WTC11 (cell line): Measurements from ENCODE around the gene KHDRBS1. TPM values are rescaled to one million over a fixed set of nuclear protein-coding genes. Genes with fewer than 3 reads are reported as not detected.

Experiments
- ATAC-seq: fragments of 200-7000 bp; cut with Tn5 transposase; 2 replicates; pipeline ENCODE4 v1.10.0; 2021; ENCODE audit warnings: mild to moderate bottlenecking, moderate library complexity
- CTCF ChIA-PET: fragments of 300-600 bp; sonication (Branson Sonifier 250); formaldehyde crosslinking; loops from one replicate; lab custom pipeline; 2021; ENCODE audit warnings: antibody characterized with exemption; lab: Charles Lee
- POLR2A ChIA-PET: fragments of 350-600 bp; sonication (Branson Sonifier 250); formaldehyde crosslinking; loops from one replicate; lab custom pipeline; 2021; ENCODE audit warnings: antibody characterized with exemption; lab: Charles Lee
- DNase-seq: peaks from one replicate; pipeline ENCODE4 v3.0.0; 2021; ENCODE audit warnings: low spot score
- H3K27ac Mint-ChIP-seq: 2 replicates; pipeline ENCODE4 v1.8.0; 2021; ENCODE audit warnings: mixed read lengths
- H3K27me3 Mint-ChIP-seq: 2 replicates; pipeline ENCODE4 v1.8.0; 2021; ENCODE audit warnings: low read depth, mild to moderate bottlenecking, moderate library complexity, mixed read lengths
- H3K36me3 Mint-ChIP-seq: 2 replicates; pipeline ENCODE4 v1.8.0; 2021; ENCODE audit warnings: mixed read lengths
- H3K4me1 Mint-ChIP-seq: 2 replicates; pipeline ENCODE4 v1.8.0; 2022; ENCODE audit warnings: mixed read lengths
- H3K4me3 Mint-ChIP-seq: 2 replicates; pipeline ENCODE4 v1.8.0; 2021; ENCODE audit warnings: mild to moderate bottlenecking, moderate library complexity, mixed read lengths
- H3K9me3 Mint-ChIP-seq: 2 replicates; pipeline ENCODE4 v1.8.0; 2021; ENCODE audit warnings: mixed read lengths
- ARID4B ChIP-seq: sonication (generic); formaldehyde crosslinking; IDR thresholded peaks from 2 replicates; pipeline ENCODE4 v1.8.0; 2023; ENCODE audit warnings: missing genetic modification reagents, mild to moderate bottlenecking, borderline replicate concordance
- CREB1 ChIP-seq: sonication (generic); formaldehyde crosslinking; IDR thresholded peaks from 2 replicates; pipeline ENCODE4 v1.8.0; 2023; ENCODE audit warnings: mild to moderate bottlenecking, missing genetic modification reagents
- CREM ChIP-seq: sonication (generic); formaldehyde crosslinking; IDR thresholded peaks from 2 replicates; pipeline ENCODE4 v1.8.1; 2022; ENCODE audit warnings: mild to moderate bottlenecking, missing genetic modification reagents, moderate library complexity
- EMX1 ChIP-seq: fragments of 250-450 bp; sonication (Bioruptor Pico); IDR thresholded peaks from 2 replicates; pipeline ENCODE4 v1.8.0; 2021; ENCODE audit warnings: mild to moderate bottlenecking
- ERG ChIP-seq: fragments of 250-450 bp; sonication (Bioruptor Pico); IDR thresholded peaks from 2 replicates; pipeline ENCODE4 v1.8.0; 2021; ENCODE audit warnings: mild to moderate bottlenecking
- ESRRA ChIP-seq: sonication (generic); formaldehyde crosslinking; IDR thresholded peaks from 2 replicates; pipeline ENCODE4 v1.8.1; 2022; ENCODE audit warnings: mild to moderate bottlenecking, missing genetic modification reagents, borderline replicate concordance
- ETV6 ChIP-seq: sonication (generic); formaldehyde crosslinking; IDR thresholded peaks from 2 replicates; pipeline ENCODE4 v1.8.1; 2022; ENCODE audit warnings: mild to moderate bottlenecking, missing genetic modification reagents
- GABPB1 ChIP-seq: sonication (generic); formaldehyde crosslinking; IDR thresholded peaks from 2 replicates; pipeline ENCODE4 v1.8.1; 2023; ENCODE audit warnings: mild to moderate bottlenecking, missing genetic modification reagents
- GTF2I ChIP-seq: fragments of 250-450 bp; sonication (Bioruptor Pico); conservative IDR thresholded peaks from 2 replicates; pipeline ENCODE4 v1.4.0; 2021; ENCODE audit warnings: mild to moderate bottlenecking
- HMGA2 ChIP-seq: fragments of 250-450 bp; sonication (Bioruptor Pico); IDR thresholded peaks from 2 replicates; pipeline ENCODE4 v1.4.0; 2021; ENCODE audit warnings: mild to moderate bottlenecking, moderate library complexity
- KAT7 ChIP-seq: sonication (generic); formaldehyde crosslinking; IDR thresholded peaks from 2 replicates; pipeline ENCODE4 v1.8.1; 2023; ENCODE audit warnings: missing genetic modification reagents, mild to moderate bottlenecking, borderline replicate concordance
- PRRX2 ChIP-seq: fragments of 250-450 bp; sonication (Bioruptor Pico); IDR thresholded peaks from 2 replicates; pipeline ENCODE4 v1.8.0; 2021; ENCODE audit warnings: mild to moderate bottlenecking
- RORB ChIP-seq: fragments of 250-450 bp; sonication (Bioruptor Pico); IDR thresholded peaks from 2 replicates; pipeline ENCODE4 v1.9.0; 2021; ENCODE audit warnings: mild to moderate bottlenecking
- SP1 ChIP-seq: sonication (generic); formaldehyde crosslinking; conservative IDR thresholded peaks from 2 replicates; pipeline ENCODE4 v1.8.1; 2022; ENCODE audit warnings: missing genetic modification reagents
- ZBTB21 ChIP-seq: sonication (generic); formaldehyde crosslinking; IDR thresholded peaks from 2 replicates; pipeline ENCODE4 v1.8.1; 2023; ENCODE audit warnings: mild to moderate bottlenecking, missing genetic modification reagents, borderline replicate concordance
- ZNF121 ChIP-seq: sonication (generic); formaldehyde crosslinking; IDR thresholded peaks from 2 replicates; pipeline ENCODE4 v1.8.0; 2023; ENCODE audit warnings: missing genetic modification reagents
- ZNF317 ChIP-seq: sonication (generic); formaldehyde crosslinking; IDR thresholded peaks from 2 replicates; pipeline ENCODE4 v1.8.1; 2023; ENCODE audit warnings: low read depth, mild to moderate bottlenecking, moderate library complexity, missing genetic modification reagents, borderline replicate concordance
- total RNA-seq: library from RNA; stranded (reverse); gene quantifications from 3 replicates; pipeline ENCODE4 v1.2.3, GENCODE V29; 2021
- TF ChIP-seq, protein P1 (sequence below): sonication (generic); formaldehyde crosslinking; IDR thresholded peaks from 2 replicates; pipeline ENCODE4 v1.8.1; 2023; ENCODE audit warnings: mild to moderate bottlenecking, moderate library complexity, missing genetic modification reagents
- TF ChIP-seq, protein P2 (sequence below): sonication (generic); formaldehyde crosslinking; IDR thresholded peaks from 2 replicates; pipeline ENCODE4 v1.8.1; 2022; ENCODE audit warnings: mild to moderate bottlenecking, missing genetic modification reagents, moderate library complexity, borderline replicate concordance
- TF ChIP-seq, protein P3 (sequence below): sonication (generic); formaldehyde crosslinking; IDR thresholded peaks from 2 replicates; pipeline ENCODE4 v1.8.0; 2023; ENCODE audit warnings: mild to moderate bottlenecking, missing genetic modification reagents
- TF ChIP-seq, protein P4 (sequence below): sonication (generic); formaldehyde crosslinking; IDR thresholded peaks from 2 replicates; pipeline ENCODE4 v1.8.0; 2022; ENCODE audit warnings: mild to moderate bottlenecking, missing genetic modification reagents

Gene KHDRBS1
- total RNA-seq, 1 experiment from 2014 or later, result 264 TPM

GRCh38 chr1:31985430-31985829 lies 28.2 kb upstream of the KHDRBS1 start:
- Mint-ChIP-seq H3K4me1 (peaks cover 24% of the 10 kb centered on the region), H3K4me3 (no peak overlapping the region), H3K36me3 (no peaks in the 10 kb centered on the region), H3K9me3 (peaks cover 6% of the 10 kb centered on the region), H3K27me3 (no peaks in the 10 kb centered on the region), H3K27ac (no peak overlapping the region)
- DNase-seq, result no peak
- no peak for ATAC-seq
- ChIA-PET POLR2A (interaction anchor here (1.2 kb wide), 1 partner anchor 87 kb away, joined by 4 read pairs; the partner anchor contains the start of gene TMEM39B), CTCF (interaction anchor here (0.8 to 2.8 kb wide), 5 partner anchors 8 to 225 kb away, joined by 3 to 14 read pairs (median 5); no protein-coding TSS in a partner anchor)
- TF ChIP-seq, protein P1, sequence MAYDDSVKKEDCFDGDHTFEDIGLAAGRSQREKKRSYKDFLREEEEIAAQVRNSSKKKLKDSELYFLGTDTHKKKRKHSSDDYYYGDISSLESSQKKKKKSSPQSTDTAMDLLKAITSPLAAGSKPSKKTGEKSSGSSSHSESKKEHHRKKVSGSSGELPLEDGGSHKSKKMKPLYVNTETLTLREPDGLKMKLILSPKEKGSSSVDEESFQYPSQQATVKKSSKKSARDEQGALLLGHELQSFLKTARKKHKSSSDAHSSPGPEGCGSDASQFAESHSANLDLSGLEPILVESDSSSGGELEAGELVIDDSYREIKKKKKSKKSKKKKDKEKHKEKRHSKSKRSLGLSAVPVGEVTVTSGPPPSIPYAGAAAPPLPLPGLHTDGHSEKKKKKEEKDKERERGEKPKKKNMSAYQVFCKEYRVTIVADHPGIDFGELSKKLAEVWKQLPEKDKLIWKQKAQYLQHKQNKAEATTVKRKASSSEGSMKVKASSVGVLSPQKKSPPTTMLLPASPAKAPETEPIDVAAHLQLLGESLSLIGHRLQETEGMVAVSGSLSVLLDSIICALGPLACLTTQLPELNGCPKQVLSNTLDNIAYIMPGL (CRISPR knock-in tag), result no peak
- TF ChIP-seq ARID4B (CRISPR knock-in tag), result no peak
- TF ChIP-seq, protein P2, sequence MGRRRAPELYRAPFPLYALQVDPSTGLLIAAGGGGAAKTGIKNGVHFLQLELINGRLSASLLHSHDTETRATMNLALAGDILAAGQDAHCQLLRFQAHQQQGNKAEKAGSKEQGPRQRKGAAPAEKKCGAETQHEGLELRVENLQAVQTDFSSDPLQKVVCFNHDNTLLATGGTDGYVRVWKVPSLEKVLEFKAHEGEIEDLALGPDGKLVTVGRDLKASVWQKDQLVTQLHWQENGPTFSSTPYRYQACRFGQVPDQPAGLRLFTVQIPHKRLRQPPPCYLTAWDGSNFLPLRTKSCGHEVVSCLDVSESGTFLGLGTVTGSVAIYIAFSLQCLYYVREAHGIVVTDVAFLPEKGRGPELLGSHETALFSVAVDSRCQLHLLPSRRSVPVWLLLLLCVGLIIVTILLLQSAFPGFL (CRISPR knock-in tag), result no peak
- TF ChIP-seq, protein P3, sequence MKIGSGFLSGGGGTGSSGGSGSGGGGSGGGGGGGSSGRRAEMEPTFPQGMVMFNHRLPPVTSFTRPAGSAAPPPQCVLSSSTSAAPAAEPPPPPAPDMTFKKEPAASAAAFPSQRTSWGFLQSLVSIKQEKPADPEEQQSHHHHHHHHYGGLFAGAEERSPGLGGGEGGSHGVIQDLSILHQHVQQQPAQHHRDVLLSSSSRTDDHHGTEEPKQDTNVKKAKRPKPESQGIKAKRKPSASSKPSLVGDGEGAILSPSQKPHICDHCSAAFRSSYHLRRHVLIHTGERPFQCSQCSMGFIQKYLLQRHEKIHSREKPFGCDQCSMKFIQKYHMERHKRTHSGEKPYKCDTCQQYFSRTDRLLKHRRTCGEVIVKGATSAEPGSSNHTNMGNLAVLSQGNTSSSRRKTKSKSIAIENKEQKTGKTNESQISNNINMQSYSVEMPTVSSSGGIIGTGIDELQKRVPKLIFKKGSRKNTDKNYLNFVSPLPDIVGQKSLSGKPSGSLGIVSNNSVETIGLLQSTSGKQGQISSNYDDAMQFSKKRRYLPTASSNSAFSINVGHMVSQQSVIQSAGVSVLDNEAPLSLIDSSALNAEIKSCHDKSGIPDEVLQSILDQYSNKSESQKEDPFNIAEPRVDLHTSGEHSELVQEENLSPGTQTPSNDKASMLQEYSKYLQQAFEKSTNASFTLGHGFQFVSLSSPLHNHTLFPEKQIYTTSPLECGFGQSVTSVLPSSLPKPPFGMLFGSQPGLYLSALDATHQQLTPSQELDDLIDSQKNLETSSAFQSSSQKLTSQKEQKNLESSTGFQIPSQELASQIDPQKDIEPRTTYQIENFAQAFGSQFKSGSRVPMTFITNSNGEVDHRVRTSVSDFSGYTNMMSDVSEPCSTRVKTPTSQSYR, result no peak
- TF ChIP-seq CREB1 (CRISPR knock-in tag), result no peak
- TF ChIP-seq ZBTB21 (CRISPR knock-in tag), result no peak
- no peak for TF ChIP-seq PRRX2 (CRISPR knock-in tag)
- no peak for TF ChIP-seq GABPB1 (CRISPR knock-in tag)
- no peak for TF ChIP-seq HMGA2 (CRISPR knock-in tag)
- TF ChIP-seq EMX1 (CRISPR knock-in tag), result no peak
- TF ChIP-seq ETV6, result no peak
- TF ChIP-seq GTF2I (CRISPR knock-in tag), result no peak
- no peak for TF ChIP-seq SP1 (CRISPR knock-in tag)
- no peak for TF ChIP-seq ZNF121

DNA sequence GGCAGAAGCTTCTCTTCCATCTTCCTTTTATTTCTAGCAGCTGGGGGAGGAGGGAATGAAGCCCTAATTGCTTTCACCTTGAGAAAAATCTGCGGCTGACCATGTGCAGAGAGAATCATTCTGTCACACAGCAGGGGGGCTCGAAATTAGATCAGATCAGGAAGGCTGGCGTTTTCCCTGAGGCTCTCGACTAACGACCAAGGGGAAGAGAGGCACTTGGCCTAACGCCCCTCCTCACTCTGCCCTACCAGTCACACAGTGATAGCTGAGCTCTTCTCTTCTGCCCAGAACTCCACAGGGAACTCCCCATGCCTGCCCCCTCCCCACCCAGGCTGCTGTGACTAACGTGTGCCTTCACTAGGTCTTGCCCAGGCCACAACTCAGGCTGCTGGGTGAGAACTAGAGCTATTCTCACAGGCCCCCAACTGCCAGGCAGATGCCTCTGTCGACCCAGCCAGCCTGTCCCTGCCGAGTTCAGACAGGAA lies 26.5 kb upstream of the KHDRBS1 start:
- ChIA-PET CTCF (interaction anchor here (0.8 to 2.8 kb wide), 7 partner anchors 10 to 534 kb away, joined by 3 to 14 read pairs (median 5); partner anchors contain the start of gene TMEM39B), POLR2A (no interaction called here)
- peak; percentile 27 for DNase-seq
- Mint-ChIP-seq H3K9me3 (peaks cover 6% of the 10 kb centered on the region), H3K36me3 (no peaks in the 10 kb centered on the region), H3K27me3 (no peaks in the 10 kb centered on the region), H3K4me1 (peaks cover 20% of the 10 kb centered on the region), H3K4me3 (no peak overlapping the region), H3K27ac (no peak overlapping the region; the same call in 1 of the 2 replicates)
- peak; percentile 78 for ATAC-seq
- TF ChIP-seq ZNF317 (CRISPR knock-in tag) (no peak), ERG (CRISPR knock-in tag) (no peak), KAT7 (CRISPR knock-in tag) (no peak), CREM (CRISPR knock-in tag) (no peak), PRRX2 (CRISPR knock-in tag) (no peak), ESRRA (CRISPR knock-in tag) (no peak), RORB (CRISPR knock-in tag) (no peak)
- TF ChIP-seq, protein P4, sequence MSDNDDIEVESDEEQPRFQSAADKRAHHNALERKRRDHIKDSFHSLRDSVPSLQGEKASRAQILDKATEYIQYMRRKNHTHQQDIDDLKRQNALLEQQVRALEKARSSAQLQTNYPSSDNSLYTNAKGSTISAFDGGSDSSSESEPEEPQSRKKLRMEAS (CRISPR knock-in tag), result no peak
